GM23248 (cell line): ENCODE measurements around the gene MTA3. TPM values are rescaled to one million over a fixed set of nuclear protein-coding genes. Genes with fewer than 3 reads are reported as not detected.
A peak's percentile ranks its signal among the peaks of the same experiment; 100 is the strongest.

Experiments
- DNase-seq: peaks from one replicate; pipeline ENCODE4 v3.0.0-alpha.2; 2015
- H2AFZ ChIP-seq: fragments of 200-600 bp; sonication (generic); 2 replicates; pipeline ENCODE4 v1.6.1; 2016; ENCODE audit warnings: antibody characterized with exemption
- H3F3A ChIP-seq: fragments of 200-600 bp; sonication (generic); 2 replicates; pipeline ENCODE4 v1.6.1; 2016; ENCODE audit warnings: mild to moderate bottlenecking, antibody characterized with exemption, mixed run types; ENCODE audit not compliant: insufficient read depth
- H3K27ac ChIP-seq: fragments of 200-600 bp; sonication (generic); 2 replicates; pipeline ENCODE4 v1.5.1; 2016; ENCODE audit warnings: mild to moderate bottlenecking
- H3K27me3 ChIP-seq: fragments of 200-600 bp; sonication (generic); replicated peaks from 2 replicates; pipeline ENCODE4 v1.6.1; 2016; ENCODE audit warnings: mild to moderate bottlenecking; ENCODE audit not compliant: insufficient read depth
- H3K36me3 ChIP-seq: fragments of 200-600 bp; sonication (generic); 2 replicates; pipeline ENCODE4 v1.6.1; 2016; ENCODE audit warnings: low read depth, mild to moderate bottlenecking
- H3K4me1 ChIP-seq: fragments of 200-600 bp; sonication (generic); 2 replicates; pipeline ENCODE4 v1.6.1; 2016; ENCODE audit warnings: mild to moderate bottlenecking; ENCODE audit not compliant: insufficient read depth
- H3K4me2 ChIP-seq: fragments of 200-600 bp; sonication (generic); one replicate; pipeline ENCODE4 v1.6.1; 2016; ENCODE audit warnings: mild to moderate bottlenecking; ENCODE audit not compliant: unreplicated experiment
- H3K4me3 ChIP-seq: fragments of 200-600 bp; sonication (generic); 2 replicates; pipeline ENCODE4 v1.5.1; 2016; ENCODE audit warnings: mild to moderate bottlenecking
- H3K79me2 ChIP-seq: fragments of 200-600 bp; sonication (generic); 2 replicates; pipeline ENCODE4 v1.6.1; 2016; ENCODE audit warnings: mild to moderate bottlenecking; ENCODE audit not compliant: insufficient read depth
- H3K9ac ChIP-seq: fragments of 200-600 bp; sonication (generic); 2 replicates; pipeline ENCODE4 v1.6.1; 2016; ENCODE audit warnings: mild to moderate bottlenecking
- H3K9me2 ChIP-seq: fragments of 200-600 bp; sonication (generic); 2 replicates; pipeline ENCODE4 v1.6.1; 2016; ENCODE audit warnings: mixed run types, mild to moderate bottlenecking, moderate library complexity; ENCODE audit not compliant: insufficient read depth
- H3K9me3 ChIP-seq: fragments of 200-600 bp; sonication (generic); one replicate; pipeline ENCODE4 v1.6.1; 2017; ENCODE audit warnings: low read depth
- H4K20me1 ChIP-seq: fragments of 200-600 bp; sonication (generic); 2 replicates; pipeline ENCODE4 v1.6.0; 2016; ENCODE audit not compliant: insufficient read depth
- EZH2 ChIP-seq: fragments of 200-600 bp; sonication (generic); IDR thresholded peaks from 2 replicates; pipeline ENCODE4 v1.6.1; 2018; ENCODE audit warnings: antibody characterized with exemption, mild to moderate bottlenecking; ENCODE audit not compliant: insufficient read depth, poor library complexity, severe bottlenecking
- EZH2phosphoT487 ChIP-seq: fragments of 200-600 bp; sonication (generic); IDR thresholded peaks from 2 replicates; pipeline ENCODE4 v1.6.1; 2018; ENCODE audit warnings: antibody characterized with exemption, moderate library complexity, mild to moderate bottlenecking, low read depth; ENCODE audit not compliant: insufficient read depth
- WGBS, 2 experiments: methylation state at CpG; one replicate each; pipeline ENCODE4 v1.1.6; 2015 to 2017; ENCODE audit warnings: low lambda C conversion rate in 2 of 2, low coverage in 1 of 2; ENCODE audit errors: missing lambda C conversion rate in 2 of 2; 5-methylcytosine and 5-hydroxymethylcytosine counted together
- in situ Hi-C: fragments of 300-500 bp; cut with MboI; formaldehyde crosslinking; loops from 2 replicates; pipeline ENCODE4 v1.15.0; 2020
- polyA plus RNA-seq: library from polyadenylated mRNA; unstranded; fragments of >200 nt; fragmentation: Nextera tagmentation; extraction: Ambion mirVana; gene quantifications from 2 replicates; pipeline ENCODE4 v1.2.1, GENCODE V29; 2016
- total RNA-seq: library from RNA; depleted of rRNA; stranded (reverse); fragments of >200 nt; shearing (Covaris generic); gene quantifications from 2 replicates; pipeline ENCODE4 v1.2.3, GENCODE V29; 2014

The MTA3 gene
- total and polyA plus RNA-seq, 2 experiments from 2014 or later, result 25.7 to 29.7 TPM

DNA sequence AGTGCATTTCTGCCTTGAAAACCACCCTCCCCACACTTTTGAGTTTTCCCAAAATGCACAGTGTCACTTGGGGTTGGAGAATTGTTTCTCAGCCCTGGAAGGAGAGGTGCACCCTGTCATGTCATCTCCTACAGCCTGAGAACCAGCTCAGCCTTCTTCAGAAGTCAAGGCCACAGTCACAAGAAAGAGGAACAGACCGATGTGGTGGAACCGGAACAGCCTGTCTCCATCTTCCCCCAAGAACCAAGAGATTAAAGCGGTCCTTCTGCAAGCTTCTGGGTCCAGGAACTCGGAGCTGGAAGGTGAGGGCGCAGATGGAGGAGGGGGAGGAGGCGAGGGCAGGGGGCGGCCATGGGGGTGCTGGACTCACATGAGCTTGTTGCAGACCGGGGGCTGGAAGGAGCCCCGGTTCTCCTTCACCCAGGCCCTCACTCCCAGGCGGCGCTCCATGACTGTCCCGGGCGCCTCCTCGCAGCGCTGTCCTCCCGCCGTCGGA, 223.7 kb downstream of the MTA3 start:
- peak; percentile 48 for DNase-seq
- H2AFZ ChIP-seq, result peak overlapping the region; percentile 62
- no peaks in the 10 kb centered on the region for H3F3A ChIP-seq
- WGBS, 2 experiments, result 4 to 14% methylated on average over 7 to 14 of the region's 18 CpGs
- H3K27me3 ChIP-seq, result peaks cover 24% of the 10 kb centered on the region
- H4K20me1 ChIP-seq, result no peaks in the 10 kb centered on the region
- H3K9me2 ChIP-seq, result no peaks in the 10 kb centered on the region
- H3K79me2 ChIP-seq, result no peaks in the 10 kb centered on the region
- peak overlapping the region; percentile 23; the same call in 1 of the 2 replicates for H3K9ac ChIP-seq
- H3K4me3 ChIP-seq, result peak overlapping the region; percentile 65
- TF ChIP-seq EZH2phosphoT487 (no peak), EZH2 (no peak)
- H3K36me3 ChIP-seq, result no peaks in the 10 kb centered on the region
- no peak overlapping the region for H3K27ac ChIP-seq
- H3K4me2 ChIP-seq, result peak overlapping the region; percentile 49
- H3K9me3 ChIP-seq, result no peaks in the 10 kb centered on the region
- in situ Hi-C loops, result no loop called here
- no peaks in the 10 kb centered on the region for H3K4me1 ChIP-seq

DNA sequence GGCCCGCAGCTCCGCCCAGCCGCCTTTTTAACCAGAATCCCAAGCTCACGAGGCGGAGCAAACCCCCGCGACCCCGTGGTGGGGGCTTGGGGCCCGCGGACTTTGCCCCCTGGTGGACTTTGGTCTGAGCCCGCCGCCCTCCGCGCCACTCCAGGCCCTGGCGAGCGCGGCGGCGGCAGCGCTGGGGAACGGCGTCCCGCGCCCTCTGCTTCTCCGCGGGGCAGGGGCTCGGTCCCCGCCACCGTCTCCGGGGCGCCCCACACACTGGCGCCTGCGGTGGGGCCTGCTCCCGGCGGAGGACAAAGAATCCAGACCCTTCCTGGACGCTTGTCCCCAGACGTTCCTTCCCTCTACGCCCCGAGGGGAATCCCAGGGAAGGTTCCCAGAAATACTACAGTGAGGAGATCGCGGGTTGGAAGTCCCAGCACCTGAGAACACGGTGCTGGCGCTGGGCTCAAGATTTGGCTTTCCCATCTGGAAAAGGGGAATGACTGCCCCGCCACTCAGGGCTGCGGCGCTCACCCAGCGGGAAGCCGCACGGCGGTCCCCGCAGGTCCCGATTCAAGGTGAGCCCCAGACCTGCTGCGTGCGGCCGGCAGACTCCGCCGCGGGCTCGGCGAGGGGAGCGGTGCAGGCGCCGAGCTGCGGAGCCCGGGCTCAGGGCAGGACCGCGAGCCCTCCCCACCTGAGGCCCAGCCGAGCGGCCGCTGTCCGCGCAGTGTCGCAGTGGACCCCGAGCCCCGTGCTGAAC, 224.3 kb downstream of the MTA3 start, which contains the start of gene HAAO:
Gene HAAO, minus strand, starts transcription at position 1 of the 751 bp plus-strand sequence. CDS start 47 bp downstream, outside the sequence.
- DNase-seq, result peak; percentile 35
- no peaks in the 10 kb centered on the region for H3F3A ChIP-seq
- in situ Hi-C loops, result no loop called here
- H3K4me2 ChIP-seq, result peak within 1 kb of the TSS; percentile 49
- no peaks in the 10 kb centered on the region for H4K20me1 ChIP-seq
- H3K36me3 ChIP-seq, result no peaks in the 10 kb centered on the region
- peak within 1 kb of the TSS; percentile 65 for H3K4me3 ChIP-seq
- H3K9me2 ChIP-seq, result no peaks in the 10 kb centered on the region
- 3 to 4% methylated on average over 63 to 73 of the region's 75 CpGs for WGBS, 2 experiments
- peak within 1 kb of the TSS; percentile 23; the same call in 1 of the 2 replicates for H3K9ac ChIP-seq
- 0 out of 2 replicates have a peak, but pooled peaks have one; percentile 30 for TF ChIP-seq EZH2phosphoT487
- TF ChIP-seq EZH2, result peak; percentile 53
- peaks cover 24% of the 10 kb centered on the region for H3K27me3 ChIP-seq
- no peak within 1 kb of the TSS for H3K27ac ChIP-seq
- H3K4me1 ChIP-seq, result no peaks in the 10 kb centered on the region
- H3K9me3 ChIP-seq, result no peaks in the 10 kb centered on the region
- H3K79me2 ChIP-seq, result no peaks in the 10 kb centered on the region
- peak within 1 kb of the TSS; percentile 62 for H2AFZ ChIP-seq

DNA sequence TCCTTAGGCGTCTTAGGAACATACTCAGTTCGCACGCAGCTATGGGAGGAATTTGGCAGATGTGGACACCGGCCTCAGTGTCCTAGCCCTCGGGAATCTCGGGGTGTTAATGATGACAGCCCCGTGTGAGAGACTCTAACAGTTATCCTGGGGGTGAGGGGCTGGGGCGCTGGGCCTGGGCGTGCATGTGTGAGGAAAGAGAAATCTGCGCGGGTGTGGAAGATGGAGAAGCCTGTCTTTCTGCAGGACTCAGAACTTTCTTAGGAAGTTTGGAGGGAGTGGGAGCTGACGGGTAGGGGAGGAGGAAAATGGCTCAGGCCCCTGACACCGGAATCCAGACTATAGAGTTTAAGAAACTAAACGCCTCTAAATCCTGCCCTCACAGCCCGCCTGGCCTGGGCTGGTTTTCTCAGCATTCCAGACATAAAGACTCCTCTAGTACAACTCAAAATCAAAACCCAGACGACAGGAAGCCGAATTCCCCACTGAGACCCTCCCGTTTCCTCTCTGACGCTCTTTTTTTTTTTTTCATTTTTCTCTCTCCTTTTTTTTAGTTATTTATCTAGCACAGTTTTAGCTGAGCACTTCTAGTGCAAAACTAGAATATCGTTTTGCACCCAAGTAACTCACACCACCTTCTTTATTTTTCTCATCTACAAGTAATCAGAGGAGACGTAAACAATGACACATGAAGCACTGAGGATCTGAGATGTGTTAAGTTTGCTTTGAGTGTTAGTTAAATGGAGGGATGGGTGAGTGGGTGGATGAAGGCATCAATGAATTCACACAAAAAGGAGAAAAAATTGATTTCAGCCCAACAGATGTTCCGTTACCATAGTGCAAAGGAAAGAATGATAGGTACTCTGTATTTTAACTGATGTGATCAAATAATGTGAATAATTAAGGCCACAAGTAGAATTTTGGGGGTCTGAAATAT, 225.2 kb downstream of the MTA3 start:
- TF ChIP-seq EZH2phosphoT487, result no peak
- no peak for TF ChIP-seq EZH2
- Histone ChIP-seq H3K27me3 (peaks cover 24% of the 10 kb centered on the region), H4K20me1 (no peaks in the 10 kb centered on the region), H3K36me3 (no peaks in the 10 kb centered on the region), H3K4me2 (peak overlapping the region; percentile 49), H3K27ac (no peak overlapping the region), H3K9ac (no peak overlapping the region), H3K9me3 (no peaks in the 10 kb centered on the region), H3K9me2 (no peaks in the 10 kb centered on the region), H3K4me3 (peak overlapping the region; percentile 65), H3F3A (no peaks in the 10 kb centered on the region), H3K4me1 (no peaks in the 10 kb centered on the region), H2AFZ (peak overlapping the region; percentile 62), H3K79me2 (no peaks in the 10 kb centered on the region)
- WGBS, 2 experiments, result 26 to 29% methylated on average over 22 of the region's 22 CpGs
- in situ Hi-C loops, result no loop called here
- no peak for DNase-seq
